ENCODE results near the gene RRP1.
A peak's percentile ranks its signal among the peaks of the same experiment; 100 is the strongest.

RRP1 gene

GRCh38 chr21:43752758-43753438 is 36.5 kb upstream of the RRP1 start:
- ChIA-PET CTCF (no interaction called here), POLR2A (ENCODE audit: low non-redundant PET) (no interaction called here)
- H3K27ac ChIP-seq: peak overlapping the region; percentile 62
- TF ChIP-seq CTCF (conservative IDR thresholded peaks at IDR 0.05; ENCODE audit: low read depth): no peak
- no peak for DNase-seq (ENCODE audit: low spot score)

GRCh38 chr21:43753439-43753799 is 36.0 kb upstream of the RRP1 start:
- H3K27ac ChIP-seq: peak overlapping the region; percentile 62
- ChIA-PET CTCF (no interaction called here), POLR2A (ENCODE audit: low non-redundant PET) (no interaction called here)
- no peak for DNase-seq (ENCODE audit: low spot score)
- no peak for TF ChIP-seq CTCF (conservative IDR thresholded peaks at IDR 0.05; ENCODE audit: low read depth)

DNA sequence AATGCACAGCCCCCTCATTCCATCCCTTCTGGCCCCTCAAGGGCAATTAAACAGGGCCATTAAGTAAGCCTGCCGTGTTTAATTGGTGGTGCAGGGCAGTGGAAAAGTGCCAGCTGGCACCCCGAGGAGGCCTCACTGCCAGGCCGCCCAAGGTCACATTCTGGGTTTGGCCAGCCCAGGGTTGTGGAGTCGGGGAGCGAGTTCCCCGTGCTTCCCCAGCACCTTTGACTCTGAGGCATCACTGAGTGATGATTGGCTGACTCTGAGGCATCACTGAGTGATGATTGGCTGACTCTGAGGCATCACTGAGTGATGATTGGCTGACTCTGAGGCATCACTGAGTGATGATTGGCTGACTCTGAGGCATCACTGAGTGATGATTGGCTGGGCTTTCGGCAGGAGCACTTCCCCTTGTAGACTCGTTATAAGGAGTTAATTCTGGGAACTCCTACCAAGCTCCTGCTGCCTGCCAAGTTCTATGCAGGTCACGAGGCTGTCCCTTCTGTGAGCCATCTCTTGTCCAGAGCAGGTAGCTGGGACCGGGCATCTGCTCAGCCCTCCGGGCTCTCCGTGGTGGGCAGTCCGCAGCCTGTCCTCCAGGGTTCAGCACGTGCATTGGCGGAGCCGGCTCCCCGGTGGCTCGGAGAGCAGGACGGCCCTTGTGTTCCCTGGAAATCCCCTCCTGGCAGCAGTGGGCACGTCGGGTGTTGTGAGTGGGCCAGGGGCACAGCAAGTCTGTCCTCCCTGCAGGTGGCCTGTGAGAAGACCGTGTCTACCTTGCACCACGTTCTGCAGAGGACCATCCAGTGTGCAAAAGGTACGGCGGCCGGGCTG is 34.2 kb upstream of the RRP1 start:
- ChIA-PET CTCF (no interaction called here), POLR2A (ENCODE audit: low non-redundant PET) (no interaction called here)
- H3K27ac ChIP-seq: peak overlapping the region; percentile 78
- no peak for TF ChIP-seq CTCF (conservative IDR thresholded peaks at IDR 0.05; ENCODE audit: low read depth)
- no peak for DNase-seq (ENCODE audit: low spot score)

DNA sequence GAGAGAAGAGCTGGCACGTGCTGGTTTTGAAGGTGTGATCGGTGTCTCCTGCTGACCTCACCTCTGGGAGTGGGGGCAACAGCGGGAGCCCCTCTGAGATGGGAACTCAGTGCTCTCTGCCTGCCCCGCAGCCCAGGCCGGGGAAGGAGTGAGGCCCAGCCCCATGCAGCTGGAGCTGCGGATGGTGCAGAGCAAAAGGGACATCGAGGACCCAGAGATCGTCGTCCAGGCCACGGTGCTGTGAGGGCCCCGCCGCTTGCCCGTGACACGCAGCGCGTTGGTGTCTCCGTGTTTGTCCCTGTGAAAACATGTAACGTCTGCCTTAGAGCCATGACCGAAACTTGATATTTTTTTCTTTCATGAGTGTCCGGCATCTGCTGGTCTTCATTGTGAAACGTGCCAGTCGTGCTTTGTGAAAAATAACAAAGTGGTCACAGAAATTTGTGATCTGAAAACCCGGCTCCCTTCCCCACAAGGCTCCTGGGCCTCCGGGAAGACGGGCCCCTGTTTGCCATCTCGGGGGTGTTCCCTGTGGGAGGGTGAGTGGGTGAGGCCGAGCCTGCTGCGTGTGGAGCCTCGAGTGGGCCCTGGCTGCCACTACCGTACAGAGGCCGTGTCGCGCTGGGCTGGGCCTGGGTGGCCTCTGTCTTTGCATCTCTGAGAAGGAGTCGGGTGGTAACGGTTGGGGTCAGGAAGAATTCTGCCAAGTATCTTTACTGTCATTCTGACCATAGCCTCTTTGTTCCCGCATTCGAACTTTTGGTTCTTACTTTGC is 33.4 kb upstream of the RRP1 start:
- peak overlapping the region; percentile 78 for H3K27ac ChIP-seq
- DNase-seq (ENCODE audit: low spot score): no peak
- TF ChIP-seq CTCF (conservative IDR thresholded peaks at IDR 0.05; ENCODE audit: low read depth): no peak
- ChIA-PET POLR2A (ENCODE audit: low non-redundant PET) (no interaction called here), CTCF (no interaction called here)

GRCh38 chr21:43757601-43758000 is 31.8 kb upstream of the RRP1 start:
- no peak for TF ChIP-seq CTCF (conservative IDR thresholded peaks at IDR 0.05; ENCODE audit: low read depth)
- no peak for DNase-seq (ENCODE audit: low spot score)
- CTCF ChIA-PET: interaction anchor here (0.8 kb wide), 1 partner anchor 14 kb away, joined by 4 read pairs; no protein-coding TSS in a partner anchor
- POLR2A ChIA-PET (ENCODE audit: low non-redundant PET): no interaction called here
- peak overlapping the region; percentile 78 for H3K27ac ChIP-seq

DNA sequence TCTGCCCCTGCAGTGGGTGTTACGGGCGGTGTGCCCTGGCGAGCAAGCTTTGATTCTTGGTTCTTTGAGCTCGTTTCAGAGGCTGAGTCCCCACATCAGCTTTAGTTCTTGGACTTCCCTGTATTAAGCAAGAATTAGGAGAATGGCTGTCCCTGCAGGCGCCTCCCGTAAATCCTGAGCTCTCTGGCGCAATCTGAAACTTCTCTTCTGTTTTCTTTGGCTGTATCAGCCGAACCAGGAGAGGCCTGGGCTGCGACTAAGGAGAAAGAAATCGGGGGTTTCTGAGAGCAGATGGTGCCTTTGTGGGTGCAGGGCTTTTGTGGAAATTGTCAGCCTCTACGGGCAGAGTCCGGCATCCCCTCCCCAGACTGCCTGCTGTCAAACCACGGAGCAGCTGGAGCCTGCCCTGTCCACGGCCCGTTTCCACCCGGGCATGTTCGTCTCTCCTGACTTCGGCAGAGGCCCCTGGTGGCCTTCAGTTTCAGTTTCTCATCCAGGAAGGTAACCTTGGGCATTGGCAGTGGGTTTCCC is 31.2 kb upstream of the RRP1 start:
- peak overlapping the region; percentile 78 for H3K27ac ChIP-seq
- ChIA-PET CTCF (interaction anchor here (0.6 to 0.8 kb wide), 2 partner anchors 14 to 21 kb away, joined by 4 read pairs; no protein-coding TSS in a partner anchor), POLR2A (ENCODE audit: low non-redundant PET) (no interaction called here)
- no peak for TF ChIP-seq CTCF (conservative IDR thresholded peaks at IDR 0.05; ENCODE audit: low read depth)
- no peak for DNase-seq (ENCODE audit: low spot score)

Measured in RWPE1 (cell line).